Measurements from ENCODE around the gene MINK1.
"Not testable (repeated sequence)": the region's sequence is repeated elsewhere in the genome, so short reads cannot be mapped to it uniquely, and the experiment has no call there.

MINK1 gene

DNA sequence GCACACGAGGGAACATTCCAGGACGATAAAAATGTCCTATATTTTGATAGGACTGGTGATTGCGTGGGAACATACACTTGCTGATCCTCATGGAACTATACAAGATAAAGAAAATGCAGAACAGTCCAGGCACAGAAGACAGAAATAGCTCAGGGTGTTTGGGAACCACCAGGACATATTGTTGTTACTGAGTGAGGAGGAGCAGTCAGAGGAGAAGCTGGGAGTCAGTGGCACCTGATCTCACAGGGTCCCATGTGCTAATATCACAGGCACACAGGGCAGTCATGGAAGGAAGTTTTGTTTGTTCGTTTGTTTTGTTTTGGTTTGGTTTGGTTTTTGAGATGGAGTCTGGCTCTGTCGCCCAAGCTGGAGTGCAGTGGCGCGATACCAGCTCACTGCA is 20.4 kb upstream of the MINK1 start:
- no peak for DNase-seq

GRCh38 chr17:4815043-4815675 is 18.0 kb upstream of the MINK1 start:
- DNase-seq, result no peak

GRCh38 chr17:4816826-4817225 is 16.3 kb upstream of the MINK1 start:
- peak; percentile 25 for DNase-seq

DNA sequence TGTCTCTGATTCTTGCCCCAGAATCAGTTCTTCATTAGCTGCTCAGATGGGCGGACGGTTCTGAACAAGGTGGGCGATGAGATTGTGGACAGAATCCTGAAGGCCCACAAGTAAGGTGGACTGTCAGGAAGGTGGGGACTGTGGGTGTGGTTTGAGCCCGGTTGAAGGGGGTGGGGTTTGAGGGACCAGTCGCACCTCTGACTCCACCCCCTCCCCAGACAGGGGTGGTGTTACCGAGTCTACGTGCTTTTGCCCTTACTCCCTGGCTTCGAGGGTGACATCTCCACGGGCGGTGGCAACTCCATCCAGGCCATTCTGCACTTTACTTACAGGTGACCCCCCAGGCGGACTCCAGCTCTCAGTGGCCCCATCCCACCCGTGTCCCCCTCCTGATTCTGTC is 14.9 kb upstream of the MINK1 start:
- peak; percentile 18 for DNase-seq

GRCh38 chr17:4822835-4823234 is 10.3 kb upstream of the MINK1 start:
- DNase-seq, result no peak

GRCh38 chr17:4823373-4824089 is 9.6 kb upstream of the MINK1 start:
- no peak for DNase-seq

- DNase-seq, result no peak
Observed at GRCh38 chr17:4827399-4827798, 5.7 kb upstream of the MINK1 start.

DNA sequence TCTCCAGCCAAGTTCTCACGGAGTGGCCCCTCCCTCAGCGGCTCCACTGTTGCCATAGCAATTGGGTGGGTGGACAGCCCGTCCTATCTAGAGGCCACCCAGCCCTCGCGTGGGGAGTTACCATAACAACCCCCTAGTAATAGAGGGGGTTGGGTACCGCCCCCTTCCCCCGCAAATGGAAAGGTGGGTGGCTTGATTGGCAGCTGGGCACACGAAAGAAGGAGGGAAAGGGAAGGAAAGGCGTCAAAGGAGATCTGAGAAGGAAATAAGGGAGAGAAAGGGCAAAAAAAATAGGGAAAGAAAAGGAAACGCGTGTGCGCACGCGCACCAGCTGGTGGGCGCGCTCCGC is 337 bp upstream of the MINK1 start:
- not testable (repeated sequence) for DNase-seq

GRCh38 chr17:4833941-4834680 is 971 bp downstream of the MINK1 start:
- peak; percentile 54 for DNase-seq

GRCh38 chr17:4834681-4835020 is 1.5 kb downstream of the MINK1 start:
- no peak for DNase-seq

GRCh38 chr17:4836221-4836620 is 3.1 kb downstream of the MINK1 start:
- DNase-seq, result no peak

DNA sequence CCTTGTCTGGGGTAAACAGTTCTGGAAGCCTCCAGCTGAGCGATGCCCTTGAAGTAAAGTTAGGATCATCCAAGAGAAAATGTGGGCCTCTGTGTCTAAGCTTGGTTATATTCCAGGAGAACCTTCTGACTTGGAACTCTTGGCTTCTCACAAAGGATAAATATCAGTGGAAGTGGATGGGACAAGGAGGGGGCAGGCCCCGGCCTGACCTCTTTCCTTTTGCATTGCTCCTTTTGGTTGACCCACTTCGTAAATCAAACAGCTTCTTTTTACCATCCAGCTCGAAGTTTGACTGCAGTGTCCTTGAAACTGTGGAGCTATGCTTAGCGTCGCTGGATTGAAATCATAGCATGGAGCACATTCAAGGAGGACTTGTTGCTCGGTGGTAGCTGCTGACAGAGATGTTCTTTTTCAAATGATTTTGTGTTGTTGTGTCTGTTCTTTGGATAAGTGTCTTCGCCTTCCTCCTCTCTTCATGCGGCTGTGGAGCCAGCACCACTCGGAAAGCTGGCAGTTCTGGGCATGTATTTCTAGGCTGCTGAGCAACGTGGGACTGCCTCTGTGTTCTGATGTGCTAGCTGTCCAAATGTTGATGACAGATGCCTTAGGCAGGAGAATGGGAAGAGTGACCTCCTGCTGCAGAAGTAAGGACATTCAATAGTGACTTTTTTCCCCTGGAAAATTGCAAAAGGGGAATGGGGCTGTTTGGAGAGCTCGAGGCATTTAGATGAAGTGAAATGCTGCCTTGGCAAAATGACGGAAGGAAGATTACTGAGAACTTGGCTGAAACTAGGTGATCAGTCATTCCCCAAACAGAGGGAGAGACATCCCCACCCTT is 4.5 kb downstream of the MINK1 start:
- DNase-seq, result no peak

GRCh38 chr17:4838309-4838785 is 5.2 kb downstream of the MINK1 start:
- DNase-seq, result no peak

DNA sequence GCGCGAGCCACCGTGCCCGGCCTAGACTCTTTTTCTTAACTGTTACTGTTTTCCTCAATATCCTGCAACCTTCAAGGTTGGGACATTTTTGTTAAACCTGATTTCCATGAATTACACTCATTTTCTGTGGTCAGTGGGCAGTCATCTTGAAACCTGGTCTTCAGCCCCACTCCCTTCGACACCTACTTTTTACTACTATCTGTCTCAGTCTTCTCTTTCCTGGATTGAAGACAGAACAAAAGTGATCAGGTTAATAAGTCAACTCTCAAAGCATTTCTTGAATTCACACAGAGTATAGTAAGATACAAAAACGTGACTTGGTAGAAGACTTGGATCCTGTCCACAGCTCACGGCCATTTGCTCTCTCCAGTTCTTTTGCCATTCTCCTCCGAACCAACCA is 6.1 kb downstream of the MINK1 start:
- DNase-seq, result no peak

GRCh38 chr17:4839965-4840892 is 7.1 kb downstream of the MINK1 start:
- DNase-seq, result no peak

DNA sequence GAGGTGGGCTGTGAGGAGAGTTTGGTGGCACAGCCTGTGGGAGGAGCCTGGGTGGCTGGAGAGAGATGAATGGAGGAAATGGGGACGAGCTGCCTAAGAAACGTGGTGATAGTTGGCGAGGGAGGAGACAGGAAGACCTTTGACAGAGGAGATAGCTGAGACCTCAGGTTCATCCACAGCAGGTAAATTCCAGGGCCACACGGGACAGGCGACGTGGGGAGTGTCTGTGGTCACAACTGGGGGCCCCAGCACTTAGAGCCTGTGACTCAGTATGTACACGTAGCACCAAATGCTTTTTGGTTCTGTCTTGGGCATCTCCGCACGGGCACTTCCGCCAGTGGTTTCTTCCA is 7.7 kb downstream of the MINK1 start:
- DNase-seq, result no peak

DNA sequence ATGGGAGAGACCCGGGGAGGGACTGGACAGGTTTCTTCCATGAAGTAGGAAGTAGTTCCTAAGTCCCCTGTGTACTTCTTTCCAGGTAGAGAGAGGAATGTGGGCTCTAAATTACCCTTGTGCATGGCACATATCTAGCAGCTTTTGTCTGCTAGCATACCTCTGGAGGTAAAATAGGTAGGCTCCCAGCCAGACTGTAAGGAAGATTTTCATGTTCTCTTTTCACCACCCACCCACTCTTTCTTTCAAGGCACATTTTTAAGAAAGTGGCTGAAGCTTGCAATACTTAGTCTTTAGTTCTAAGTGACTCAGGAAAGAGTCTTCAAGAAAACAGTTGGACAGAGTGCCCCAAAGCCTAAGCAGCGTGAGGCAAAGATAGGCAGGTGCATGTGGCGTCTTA is 9.2 kb downstream of the MINK1 start:
- no peak for DNase-seq

DNA sequence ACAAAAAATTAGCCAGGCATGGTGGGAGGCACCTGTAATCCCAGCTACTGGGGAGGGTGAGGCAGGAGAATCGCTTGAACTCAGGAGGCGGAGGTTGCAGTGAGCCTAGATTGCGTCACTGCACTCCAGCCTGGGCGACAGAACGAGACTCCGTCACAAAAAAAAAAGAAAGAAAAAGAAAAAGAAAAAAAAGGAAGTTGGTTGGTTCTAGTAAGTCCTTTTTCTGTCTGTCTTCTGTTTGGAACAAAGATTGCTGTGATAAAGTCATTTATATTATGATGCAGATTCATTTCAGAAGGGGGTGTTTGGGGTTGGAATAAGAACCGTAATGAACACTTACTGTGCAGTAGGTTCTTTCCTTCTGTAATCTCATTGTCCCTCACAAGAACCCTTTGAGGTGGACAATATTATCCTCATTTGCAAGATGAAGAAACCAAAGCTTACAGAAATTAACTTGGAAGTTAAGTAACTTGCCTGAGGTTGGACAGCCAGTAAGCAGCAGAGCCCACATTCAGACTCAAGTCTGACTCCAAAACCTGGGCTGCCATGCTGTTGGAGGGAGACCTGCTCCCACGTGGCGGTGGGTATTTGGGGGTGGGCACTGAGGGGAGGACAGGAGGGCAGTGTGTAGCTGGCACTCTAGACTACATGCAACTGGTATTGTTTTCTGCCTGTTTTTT is 10.3 kb downstream of the MINK1 start:
- DNase-seq, result no peak

GRCh38 chr17:4845118-4845517 is 12.0 kb downstream of the MINK1 start:
- no peak for DNase-seq

- DNase-seq, result no peak
Observed at GRCh38 chr17:4846635-4847390, 13.7 kb downstream of the MINK1 start.

DNA sequence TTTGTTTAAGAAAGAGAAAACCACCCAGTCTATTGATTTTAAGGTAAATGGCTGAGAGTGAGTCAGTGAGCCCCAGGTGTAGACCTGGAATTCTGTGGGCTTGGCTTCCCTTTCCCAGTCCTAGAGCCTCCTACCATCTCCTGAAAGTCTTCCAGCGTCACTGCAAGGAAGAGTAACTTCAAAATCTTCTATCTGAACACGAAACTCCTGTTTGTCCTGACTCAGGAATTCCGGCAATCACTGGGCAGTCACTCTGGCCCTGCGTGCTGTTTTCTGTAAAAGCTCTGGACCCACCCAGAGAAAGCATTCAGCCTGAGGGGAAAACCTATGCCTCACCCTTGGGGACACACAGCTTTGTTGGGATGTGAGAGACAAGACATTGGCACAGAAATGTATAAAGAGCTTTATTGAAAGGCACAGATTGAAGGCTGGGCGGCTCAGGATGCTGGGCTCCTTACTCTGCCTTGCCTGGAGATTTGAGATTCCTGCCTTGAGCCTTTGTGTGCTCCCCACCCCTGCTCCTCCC is 15.9 kb downstream of the MINK1 start:
- DNase-seq, result no peak
